Measurements from ENCODE around the gene ECPAS.
"Not testable (repeated sequence)": the region's sequence is repeated elsewhere in the genome, so short reads cannot be mapped to it uniquely, and the experiment has no call there.

ECPAS gene

GRCh38 chr9:111407813-111408212 is 76.4 kb downstream of the ECPAS start:
- no peak for DNase-seq

GRCh38 chr9:111405701-111406100 is 78.5 kb downstream of the ECPAS start:
- DNase-seq, result peak; percentile 44

GRCh38 chr9:111401486-111401885 is 82.7 kb downstream of the ECPAS start:
- not testable (repeated sequence) for DNase-seq

GRCh38 chr9:111400564-111400898 is 83.7 kb downstream of the ECPAS start:
- DNase-seq, result no peak

- peak; percentile 27 for DNase-seq
These were observed 84.2 kb downstream of the ECPAS start for GRCh38 chr9:111399772-111400563.

GRCh38 chr9:111399211-111399739 is 84.9 kb downstream of the ECPAS start:
- DNase-seq, result no peak

- DNase-seq, result no peak
These were observed 90.2 kb downstream of the ECPAS start for GRCh38 chr9:111393971-111394370.

- no peak for DNase-seq
These were observed 94.8 kb downstream of the ECPAS start for GRCh38 chr9:111389406-111389805.

- peak; percentile 27 for DNase-seq
These were observed 97.8 kb downstream of the ECPAS start for GRCh38 chr9:111386386-111386785.

- no peak for DNase-seq
These were observed 103.2 kb downstream of the ECPAS start for GRCh38 chr9:111381006-111381405.

GRCh38 chr9:111375817-111376564 is 108.2 kb downstream of the ECPAS start:
- no peak for DNase-seq

- DNase-seq, result no peak
These were observed 109.1 kb downstream of the ECPAS start for GRCh38 chr9:111375062-111375461.

GRCh38 chr9:111372297-111372696 is 111.9 kb downstream of the ECPAS start:
- no peak for DNase-seq

- DNase-seq, result no peak
These were observed 117.2 kb downstream of the ECPAS start for GRCh38 chr9:111366978-111367377.

GRCh38 chr9:111362526-111362925 is 121.7 kb downstream of the ECPAS start:
- DNase-seq, result peak; percentile 33

- no peak for DNase-seq
These were observed 123.3 kb downstream of the ECPAS start for GRCh38 chr9:111360881-111361280.

- DNase-seq, result no peak
These were observed 127.5 kb downstream of the ECPAS start for GRCh38 chr9:111356481-111357244.

- no peak for DNase-seq
These were observed 131.6 kb downstream of the ECPAS start for GRCh38 chr9:111352545-111352944.

GRCh38 chr9:111350556-111350955 is 133.6 kb downstream of the ECPAS start:
- no peak for DNase-seq

- DNase-seq, result no peak
These were observed 134.4 kb downstream of the ECPAS start for GRCh38 chr9:111349766-111350165.

GRCh38 chr9:111348821-111349271 is 135.3 kb downstream of the ECPAS start:
- no peak for DNase-seq

GRCh38 chr9:111334318-111334863 is 149.8 kb downstream of the ECPAS start:
- DNase-seq, result not testable (repeated sequence)

- DNase-seq, result no peak
These were observed 154.1 kb downstream of the ECPAS start, which contains the start of gene OR2K2 for GRCh38 chr9:111330124-111330523. OR2K2 (minus strand) TSS chr9:111330224; CDS start chr9:111328433, 1,791 bp downstream.
